ENCODE measurements around the gene IMPA2.

IMPA2 gene

DNA sequence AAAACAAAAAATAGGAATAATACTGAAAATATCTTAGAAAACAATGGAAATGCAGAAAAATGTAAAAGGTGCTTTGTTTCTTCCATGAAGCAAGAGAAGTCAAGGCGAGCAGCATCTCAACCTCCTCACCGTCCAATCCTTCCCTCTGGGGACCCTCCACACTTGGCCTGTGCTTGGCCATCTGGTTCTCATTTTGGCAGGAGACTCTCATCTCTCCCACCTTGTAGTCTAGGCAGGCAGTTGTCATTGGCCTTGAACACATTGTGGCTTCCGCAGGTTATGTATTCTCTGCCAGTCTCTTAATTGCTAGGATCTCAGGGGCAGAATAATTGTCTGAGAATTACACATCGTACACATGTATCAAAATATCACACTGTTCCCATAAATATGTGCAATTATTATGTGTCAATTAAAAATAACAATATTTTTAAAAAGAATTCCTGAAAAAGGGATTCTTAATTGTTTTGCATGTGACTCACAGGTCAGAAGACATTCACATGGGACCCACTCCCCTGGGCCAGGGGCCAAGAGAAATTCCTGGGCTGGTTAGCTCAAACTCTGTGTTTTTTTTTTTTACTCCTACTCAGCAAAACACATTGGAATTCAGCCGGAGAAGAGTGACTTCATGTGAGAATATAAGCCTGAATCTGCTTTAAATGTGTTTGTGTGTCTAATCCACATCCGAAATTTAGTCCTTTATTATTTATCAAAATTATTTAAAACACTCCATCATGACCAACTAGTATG is 98.4 kb downstream of the IMPA2 start:
- peak; percentile 83 for FAIRE-seq

Measured in endometrium (tissue), 2 donors.